Fibroblast of skin of left quadriceps (primary cell): Measurements from ENCODE around the gene RASSF3.

Source experiments
- DNase-seq, 2 experiments: peaks; one replicate each; pipeline ENCODE4 v3.0.0-alpha.2; 2013; ENCODE audit warnings: low read depth in 2 of 2

The RASSF3 gene

DNA sequence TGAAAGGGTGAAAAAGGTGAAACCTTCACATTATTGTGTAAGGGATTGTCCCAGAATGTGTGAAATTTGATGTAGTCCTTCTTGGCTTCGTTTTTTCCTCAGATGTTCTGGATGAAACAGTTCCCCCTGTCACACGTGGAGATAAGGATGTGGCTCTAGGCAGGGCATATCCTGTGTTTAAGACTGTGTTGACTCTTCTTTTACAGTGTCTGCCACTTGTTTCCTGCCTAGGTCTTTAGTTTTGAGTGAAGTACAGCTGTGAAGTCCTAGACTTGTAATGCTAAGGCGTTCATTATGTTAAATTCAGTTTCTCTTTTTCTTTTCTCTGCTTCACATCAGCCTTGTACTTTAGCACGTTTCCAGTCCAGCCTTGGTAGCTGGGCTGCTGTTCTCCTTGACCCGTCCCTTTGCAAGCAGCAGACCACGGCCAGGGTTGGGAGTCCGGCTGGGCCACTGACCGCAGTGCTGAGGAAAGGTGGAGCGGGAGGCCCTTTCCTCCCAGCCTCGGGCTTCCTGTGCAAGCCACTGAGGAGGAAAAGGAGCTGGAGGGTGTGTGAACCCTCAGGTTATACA is 59.1 kb downstream of the RASSF3 start:
- no peak for DNase-seq

DNA sequence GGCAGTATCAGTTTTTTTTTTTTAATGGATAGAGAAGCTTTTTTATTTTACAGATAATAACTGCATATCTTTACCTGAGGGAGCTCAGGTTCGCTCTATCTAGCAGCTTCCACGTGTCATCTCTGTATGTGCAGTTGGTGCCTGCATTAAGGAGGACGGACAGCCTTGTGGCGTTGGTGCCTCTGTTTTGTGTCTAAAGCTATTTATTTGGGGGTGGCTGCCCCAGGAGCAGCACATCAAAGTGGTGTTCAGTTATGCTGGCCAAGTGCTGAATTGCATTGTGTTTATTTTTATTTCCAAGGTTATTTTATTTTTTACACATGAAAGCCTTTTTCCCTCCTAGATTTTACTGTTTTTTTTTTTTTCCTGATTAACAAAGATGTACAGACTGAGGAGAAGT is 59.7 kb downstream of the RASSF3 start:
- no peak for DNase-seq

DNA sequence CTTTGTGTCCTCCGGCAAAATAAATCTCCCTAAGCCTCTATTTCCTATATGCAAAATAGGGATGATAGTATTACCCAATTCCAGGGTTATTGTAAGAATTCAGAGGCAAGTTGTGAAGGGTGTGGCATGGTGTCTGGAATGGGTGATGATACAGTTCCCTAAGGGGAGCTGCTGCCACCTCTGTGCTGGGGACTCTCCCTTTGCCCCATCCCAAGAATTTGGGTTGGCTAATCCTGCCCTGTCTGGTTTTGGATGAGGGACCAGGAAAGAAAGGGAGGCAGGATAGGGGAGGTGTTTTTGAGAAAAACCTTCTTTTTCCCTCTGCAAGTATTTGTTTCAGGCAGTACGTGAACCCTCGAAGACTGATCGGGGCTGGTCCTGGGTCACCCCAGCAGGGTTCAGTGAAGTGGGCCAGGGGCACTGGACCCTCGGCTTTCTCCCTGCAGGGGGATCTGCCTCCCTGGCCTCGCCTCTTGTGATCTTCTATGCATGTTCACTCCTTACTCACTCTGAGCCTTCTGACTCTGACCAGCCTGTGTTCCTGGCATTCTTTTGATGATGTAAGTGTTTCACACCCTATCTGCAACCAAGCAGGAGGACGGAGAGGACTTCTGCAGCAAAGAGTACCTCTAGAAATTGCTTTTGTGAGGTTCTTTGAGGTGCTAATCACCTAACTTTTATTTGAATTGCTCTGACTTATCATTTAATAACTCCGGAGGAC is 60.8 kb downstream of the RASSF3 start:
- no peak for DNase-seq

DNA sequence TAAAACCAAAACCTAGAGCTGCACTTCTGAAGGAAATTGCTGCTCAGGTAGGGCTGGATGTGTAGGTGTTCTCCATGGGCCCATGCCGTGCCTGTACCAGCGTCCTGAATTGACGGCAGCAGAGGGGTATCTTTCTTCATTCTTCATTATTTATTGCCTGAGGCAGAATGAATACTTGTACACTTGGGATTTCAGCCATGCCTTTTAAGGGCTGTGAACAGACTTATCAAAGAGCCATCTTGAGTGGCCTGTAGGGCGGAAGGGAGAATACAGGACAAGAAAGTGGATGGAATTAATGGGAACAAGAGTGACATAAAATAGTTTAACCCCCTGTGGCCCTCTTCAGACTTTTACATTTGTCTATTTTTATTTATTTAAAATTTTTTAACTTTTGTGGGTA is 61.4 kb downstream of the RASSF3 start:
- DNase-seq, result no peak

DNA sequence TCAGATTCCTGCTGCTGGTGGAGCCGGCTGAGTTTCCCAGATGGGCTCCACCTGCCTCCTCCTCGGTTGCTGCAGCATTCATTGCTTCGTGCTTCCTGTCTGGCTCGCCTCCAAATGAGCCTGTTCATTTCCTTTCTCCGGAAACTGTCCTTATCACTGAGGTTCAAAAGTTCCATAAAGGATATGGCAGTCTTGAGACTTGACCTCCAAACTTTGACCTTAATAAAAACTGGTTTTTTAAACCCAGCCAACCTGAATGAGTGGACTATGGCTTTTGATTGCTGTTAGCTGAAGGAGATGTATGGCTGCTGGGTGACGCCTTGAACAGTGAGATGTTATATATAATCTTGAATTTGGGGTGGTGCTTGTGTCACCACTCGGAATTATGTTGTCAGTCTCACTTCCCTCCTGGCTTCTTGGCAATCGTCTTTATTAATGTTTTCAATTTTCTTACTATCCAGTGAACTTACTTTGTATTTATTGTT is 62.7 kb downstream of the RASSF3 start:
- peak in 1 of 2 experiments; percentile 38 for DNase-seq

DNA sequence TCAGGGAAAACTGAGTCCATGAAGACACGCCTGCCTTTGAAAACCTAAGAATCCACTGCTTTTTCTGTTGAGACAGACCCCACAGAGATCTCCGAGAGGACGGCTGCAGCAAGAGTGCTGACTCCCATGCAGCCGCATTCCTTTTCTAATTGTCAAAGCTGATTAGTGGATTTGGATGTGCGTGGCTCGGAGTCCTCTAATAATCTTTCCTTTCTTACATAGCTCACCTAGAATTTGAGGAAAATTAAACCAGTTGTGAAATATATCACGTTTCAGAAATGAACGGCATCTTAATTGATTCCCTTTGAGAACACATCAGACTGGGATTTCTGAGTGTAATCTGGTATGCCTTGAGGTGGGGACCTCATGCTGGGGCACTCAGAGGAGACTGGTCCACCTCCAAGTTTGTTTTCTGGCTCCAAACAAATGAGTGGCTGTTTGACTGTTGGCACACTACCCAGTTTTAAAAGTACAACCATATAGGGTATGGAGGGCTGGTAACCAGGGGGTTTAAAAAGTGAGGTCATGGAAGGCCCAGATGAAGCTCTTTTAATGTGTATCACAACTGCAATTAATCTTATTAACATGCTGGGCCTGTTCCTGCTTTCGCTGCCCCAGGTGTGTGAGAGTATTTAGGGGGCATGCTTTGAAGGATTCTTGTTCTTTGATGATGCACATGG is 63.3 kb downstream of the RASSF3 start:
- DNase-seq, result peak; percentile 57 to 58

DNA sequence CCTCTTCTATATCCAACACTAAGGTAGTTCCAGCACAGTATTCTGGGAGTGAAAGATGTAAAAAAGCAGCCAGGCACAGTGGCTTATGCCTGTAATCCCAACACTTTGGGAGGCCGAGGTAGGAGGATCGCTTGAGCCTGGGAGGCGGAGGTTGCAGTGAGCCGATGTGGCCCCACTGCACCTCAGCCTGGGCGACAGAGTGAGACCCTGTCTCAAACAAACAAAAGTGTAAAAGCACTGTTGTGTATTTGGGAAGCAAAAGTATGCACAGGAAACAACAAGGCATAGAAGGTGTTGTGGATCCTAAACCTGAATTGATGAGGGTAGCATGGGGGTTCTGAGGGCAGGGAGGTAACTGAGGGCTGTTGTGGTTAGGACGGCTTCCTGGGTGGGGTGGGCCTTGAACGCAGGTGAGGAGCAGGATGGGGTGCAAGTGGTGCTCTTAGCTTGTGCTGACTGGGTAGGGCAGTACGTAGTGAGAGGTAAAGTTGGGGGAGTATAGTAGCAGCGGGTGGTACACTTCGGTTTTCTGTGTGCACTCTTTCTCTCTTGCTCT is 64.2 kb downstream of the RASSF3 start:
- DNase-seq, result no peak

DNA sequence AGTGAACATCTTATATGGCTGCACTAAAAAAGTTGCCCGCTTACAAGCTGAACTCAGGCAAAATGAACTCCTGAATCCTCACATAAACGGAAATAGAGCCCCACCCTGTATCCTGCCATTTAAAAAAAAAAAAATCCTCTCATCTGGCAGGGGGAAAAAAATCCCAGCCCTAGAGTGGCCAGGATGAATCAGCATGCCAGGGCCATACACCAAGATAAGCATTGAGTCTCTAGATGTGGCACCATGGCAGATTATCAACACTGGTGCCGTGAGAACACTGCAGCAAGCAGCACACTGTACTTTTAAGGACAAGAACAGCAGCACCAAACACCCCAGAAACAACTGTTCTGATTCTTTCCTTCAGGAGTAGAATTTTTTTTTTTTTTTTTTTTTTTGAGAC is 65.5 kb downstream of the RASSF3 start:
- no peak for DNase-seq

DNA sequence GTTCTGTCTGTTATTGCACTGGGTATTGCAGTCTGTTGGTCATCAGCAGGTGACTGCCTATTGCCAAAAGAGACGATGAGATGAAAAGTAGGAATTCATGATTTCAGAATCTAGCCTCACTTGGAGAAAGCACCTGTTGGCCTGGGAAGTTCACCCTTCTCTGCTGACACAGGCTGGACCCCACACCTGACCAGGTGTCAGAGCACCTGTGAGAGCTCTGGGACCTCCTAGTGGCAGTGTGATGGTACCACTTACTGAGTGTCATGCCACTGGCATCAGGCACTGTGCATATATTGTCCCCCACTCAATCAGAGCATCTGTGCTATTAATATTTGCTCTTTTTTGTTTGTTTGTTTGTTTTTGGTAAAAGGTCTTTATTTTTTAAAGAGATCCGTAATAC is 68.0 kb downstream of the RASSF3 start:
- DNase-seq, result no peak

DNA sequence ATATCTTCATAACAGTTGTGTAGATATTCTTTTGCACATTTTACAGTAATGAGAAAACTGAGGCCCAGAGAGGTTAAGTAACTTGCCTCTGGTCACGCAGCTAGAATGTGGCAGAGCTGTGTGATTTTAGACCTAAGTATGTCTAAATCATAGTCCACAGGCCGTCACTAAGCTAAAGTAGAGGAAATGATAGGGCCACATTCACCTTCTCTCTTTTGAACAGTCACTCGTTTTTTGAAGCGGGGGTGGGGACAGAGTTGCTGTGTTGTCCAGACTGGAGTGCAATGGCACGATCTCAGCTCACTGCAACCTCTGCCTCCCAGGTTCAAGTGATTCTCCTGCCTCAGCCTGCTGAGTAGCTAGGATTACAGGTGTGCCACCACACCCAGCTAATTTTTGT is 68.5 kb downstream of the RASSF3 start:
- no peak for DNase-seq

DNA sequence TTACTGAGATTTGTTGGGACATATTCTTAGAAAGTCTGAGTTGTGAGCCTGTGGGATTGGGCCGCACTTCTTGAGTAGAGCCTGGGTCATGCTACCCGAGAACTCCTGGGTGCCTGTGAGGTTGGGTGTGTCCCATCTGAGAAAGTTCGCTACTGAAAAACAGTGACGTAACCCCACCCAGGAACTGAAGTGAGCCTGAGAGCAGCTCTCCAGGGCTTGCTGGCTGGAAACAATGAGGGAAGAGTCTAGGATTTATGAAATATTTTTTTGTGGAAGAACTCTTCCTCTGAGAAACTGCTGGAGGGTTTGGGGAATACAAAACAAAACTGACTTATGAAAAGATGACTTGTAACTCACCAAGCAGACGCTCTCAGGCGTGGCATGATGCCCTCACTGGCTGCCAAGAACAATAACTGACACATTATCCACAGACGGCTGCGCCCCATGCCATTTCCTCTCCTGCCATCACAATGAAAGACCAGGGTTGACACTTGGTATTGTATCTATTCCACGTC is 69.2 kb downstream of the RASSF3 start:
- DNase-seq, result no peak

DNA sequence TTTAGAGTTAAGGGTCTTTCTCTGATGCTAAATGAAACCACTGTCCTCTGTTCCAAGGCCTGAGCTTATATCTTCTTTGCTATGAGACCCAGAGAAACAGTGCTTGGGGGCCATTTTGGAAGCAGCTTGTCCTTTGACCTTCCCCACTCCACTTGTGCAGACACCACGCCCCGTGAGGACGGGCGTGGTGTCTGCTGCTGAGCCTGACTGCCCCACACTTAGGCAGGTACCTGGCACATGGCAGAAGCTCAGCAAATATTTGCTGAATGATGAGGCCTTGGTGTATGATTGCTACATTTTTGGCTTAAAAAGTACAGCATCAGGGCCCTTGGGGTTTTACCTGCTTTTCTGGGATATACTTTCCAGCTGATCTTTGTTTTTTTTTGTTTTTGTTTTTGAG is 69.9 kb downstream of the RASSF3 start:
- no peak for DNase-seq

DNA sequence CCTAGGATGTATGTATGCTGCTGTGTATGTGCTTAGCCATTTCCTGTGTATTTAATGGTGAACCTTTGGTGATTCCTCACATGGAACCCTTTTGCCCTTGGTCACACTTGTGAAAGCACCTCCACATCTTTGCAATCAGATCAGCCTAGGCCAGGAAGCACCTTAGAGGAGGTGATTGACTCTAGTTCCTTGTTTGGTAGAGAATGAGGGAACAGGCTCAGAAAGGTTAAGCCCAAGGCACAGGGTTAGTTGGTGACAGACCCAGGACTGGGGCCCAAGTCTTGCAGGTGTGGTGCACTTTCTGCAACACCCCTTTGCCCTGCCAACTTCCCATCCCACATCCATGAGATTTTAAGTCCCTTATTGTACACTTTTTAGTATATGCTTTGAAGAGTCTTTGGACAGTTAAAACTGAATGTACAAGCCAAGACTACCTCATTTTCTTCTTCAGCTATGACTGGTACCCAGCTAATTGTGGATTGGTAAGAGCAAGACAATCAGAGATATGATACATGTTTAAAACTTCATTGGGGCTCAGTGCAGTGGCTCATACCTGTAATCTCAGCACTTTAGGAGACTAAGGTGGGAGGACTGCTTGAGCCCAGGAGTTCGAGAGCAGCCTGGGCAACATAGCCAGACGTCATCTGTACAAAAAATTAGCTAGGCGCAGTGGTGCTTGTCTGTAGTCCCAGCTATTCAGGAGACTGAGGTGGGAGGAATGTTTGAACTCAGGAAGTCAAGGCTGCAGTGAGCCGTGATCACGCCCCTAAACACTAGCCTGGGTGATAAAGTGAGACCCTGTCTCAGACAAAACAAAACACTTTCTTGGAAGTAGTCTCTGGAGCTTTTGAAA is 71.1 kb downstream of the RASSF3 start:
- DNase-seq, result no peak

DNA sequence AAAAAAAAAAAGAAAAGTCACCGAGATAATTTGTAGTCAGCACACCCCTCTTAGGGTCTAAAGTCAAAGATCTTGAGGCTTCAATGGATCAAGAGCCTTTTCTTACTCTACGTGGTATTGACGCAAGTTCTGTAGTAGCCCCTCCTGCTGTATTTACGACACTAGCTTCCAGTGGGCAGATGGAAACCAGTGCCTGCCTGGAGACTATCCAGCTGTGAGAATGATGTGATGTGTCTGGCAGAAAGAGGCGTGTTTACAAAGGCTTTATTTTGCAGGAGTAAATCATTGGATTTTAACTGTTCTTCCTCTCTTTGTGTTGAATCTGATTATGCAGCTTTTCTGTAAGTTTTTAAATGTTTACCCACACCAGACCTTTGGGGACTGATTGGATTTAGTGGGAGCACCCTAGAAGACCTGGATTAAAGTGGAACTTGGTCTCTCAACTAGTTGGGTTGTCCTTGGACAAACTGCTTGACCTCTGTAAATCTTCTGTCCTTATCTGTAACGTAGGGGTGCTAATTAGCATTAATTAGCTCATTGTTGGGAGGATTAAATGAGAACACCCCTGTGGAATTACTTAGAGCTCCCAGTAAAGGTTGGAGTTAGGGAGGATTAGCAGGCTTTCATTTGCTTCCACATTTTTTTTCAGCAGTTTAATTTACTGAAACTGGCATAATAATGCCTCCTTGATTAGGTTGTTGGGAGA is 72.4 kb downstream of the RASSF3 start:
- DNase-seq, result peak; percentile 58 to 64

DNA sequence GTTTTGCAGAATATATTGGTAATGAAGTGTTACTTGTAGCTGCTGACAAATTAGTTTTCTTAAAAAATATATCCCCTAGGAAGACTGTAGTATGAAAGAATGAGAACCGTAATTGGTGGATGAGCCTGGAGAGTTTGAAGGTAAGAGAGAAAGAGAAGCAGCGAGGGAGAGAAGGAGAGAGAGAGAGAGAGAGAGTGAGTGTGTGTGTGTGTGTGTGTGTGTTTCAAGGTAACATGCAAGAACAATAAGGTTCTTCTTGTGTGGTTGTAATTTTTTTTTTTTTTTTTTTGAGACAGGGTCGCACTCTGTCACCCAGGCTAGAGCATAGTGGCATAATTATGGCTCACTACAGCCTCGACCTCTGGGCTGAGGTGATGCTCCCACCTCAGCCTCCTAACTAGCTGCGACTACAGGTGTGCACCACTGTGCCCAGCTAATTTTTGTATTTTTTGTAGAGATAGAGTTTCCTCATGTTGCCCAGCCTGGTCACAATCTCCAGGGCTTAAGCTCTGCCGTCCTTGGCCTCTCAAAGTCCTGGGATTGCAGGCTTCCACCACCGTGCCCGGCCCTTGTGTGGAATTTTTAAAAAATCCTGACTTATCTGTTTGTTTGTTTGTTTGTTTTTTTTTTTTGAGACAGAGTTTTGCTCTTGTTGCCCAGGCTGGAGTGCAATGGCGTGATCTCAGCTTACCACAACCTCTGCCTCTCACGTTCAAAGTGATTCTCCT is 73.7 kb downstream of the RASSF3 start:
- no peak for DNase-seq

DNA sequence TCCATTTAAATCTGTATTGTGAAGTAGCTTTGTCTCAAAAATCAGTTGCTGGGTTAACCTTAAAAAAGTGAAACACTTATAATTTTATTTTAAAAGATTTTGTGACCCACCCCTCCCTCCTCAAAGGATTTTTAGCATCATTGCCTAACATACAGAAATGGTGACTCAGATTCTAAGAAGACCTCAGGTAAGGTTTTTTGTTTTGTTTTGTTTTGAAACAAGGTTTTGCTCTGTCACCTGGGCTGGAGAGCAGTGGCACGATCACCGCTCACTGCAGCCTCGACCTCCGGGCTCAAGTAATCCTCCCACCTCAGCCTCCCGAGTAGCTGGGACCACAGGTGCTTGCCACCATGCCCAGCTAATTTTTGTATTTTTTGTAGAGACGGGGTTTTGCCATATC is 74.8 kb downstream of the RASSF3 start:
- DNase-seq, result no peak

DNA sequence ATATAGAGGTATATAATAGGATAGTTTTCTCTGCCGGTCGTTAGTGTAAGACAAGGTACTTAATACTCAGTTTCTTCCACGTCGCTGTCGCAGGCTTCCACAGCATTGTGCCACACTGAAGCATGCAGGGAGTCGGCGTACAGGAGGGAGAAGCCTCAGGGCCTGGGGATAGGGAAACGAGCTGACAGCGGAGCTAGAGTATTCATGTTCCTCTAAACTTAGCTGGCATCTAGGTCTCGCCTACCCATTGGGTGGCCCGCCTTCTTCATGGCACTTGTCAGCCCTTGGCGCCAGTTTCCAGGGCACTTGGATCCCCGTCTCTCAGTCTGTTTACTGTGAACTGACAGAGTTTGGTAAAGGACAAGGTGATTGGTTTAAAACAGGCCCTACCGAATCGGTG is 75.3 kb downstream of the RASSF3 start:
- DNase-seq, result no peak

DNA sequence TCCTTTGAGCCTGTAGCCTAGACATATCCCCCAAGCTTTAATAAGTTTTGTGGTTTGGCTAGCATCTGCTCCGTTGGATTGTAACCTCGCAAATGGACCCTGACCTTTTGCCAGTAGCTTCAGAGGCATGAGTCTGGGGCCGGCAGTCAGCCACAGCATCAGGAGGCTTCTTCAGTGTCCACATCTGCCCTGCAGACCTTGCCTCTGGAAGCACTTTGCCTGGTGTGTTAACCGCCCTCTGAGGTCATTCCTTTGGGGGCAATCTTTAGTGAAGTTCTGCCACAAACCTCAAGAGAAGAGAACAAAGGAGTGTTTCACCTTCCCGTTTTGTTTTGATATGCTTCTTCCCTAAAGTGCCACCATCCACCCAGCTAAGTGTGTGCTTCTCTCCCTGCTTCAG is 77.5 kb downstream of the RASSF3 start:
- no peak for DNase-seq

DNA sequence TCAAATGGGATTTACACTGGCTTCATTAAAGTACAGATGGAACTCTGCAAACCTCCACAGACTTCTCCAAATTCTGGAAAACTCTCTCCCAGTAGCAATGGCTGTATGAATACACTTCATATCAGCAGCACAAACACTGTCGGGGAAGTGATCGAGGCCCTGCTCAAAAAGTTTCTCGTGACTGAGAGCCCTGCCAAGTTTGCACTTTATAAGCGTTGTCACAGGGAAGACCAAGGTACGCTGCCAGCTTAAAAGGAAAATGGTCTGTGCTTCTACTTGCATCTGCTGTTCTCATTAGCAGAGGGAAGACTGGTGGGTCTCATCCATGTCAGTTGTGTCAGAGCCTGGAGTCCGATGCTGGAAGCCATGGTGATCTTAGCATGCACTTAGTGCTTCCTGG is 77.9 kb downstream of the RASSF3 start:
- no peak for DNase-seq

DNA sequence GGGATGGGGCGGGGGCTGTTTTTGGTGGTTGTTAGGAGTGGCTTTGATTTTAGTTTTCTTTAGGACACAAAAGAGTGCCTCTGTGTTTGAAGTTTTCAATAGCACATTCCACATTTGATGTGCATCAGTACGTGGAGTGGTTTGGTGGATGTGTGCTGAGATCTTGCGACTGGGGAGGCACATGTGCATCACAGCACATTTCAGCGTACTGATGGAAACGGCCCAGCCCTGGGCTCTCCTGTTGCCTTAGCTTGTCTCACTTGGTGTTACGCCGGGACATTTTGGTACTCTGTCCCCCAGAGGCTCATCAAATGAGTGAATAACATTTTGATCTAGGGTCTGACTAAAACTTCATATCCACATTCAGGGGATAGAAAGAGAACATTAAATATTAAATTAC is 78.4 kb downstream of the RASSF3 start:
- DNase-seq, result no peak
